Chondrocyte (in vitro differentiated cells): Measurements from ENCODE around the gene ANO3. TPM values are rescaled to one million over a fixed set of nuclear protein-coding genes. Genes with fewer than 3 reads are reported as not detected.

ENCODE experiments used
- DNase-seq: peaks from one replicate; pipeline ENCODE4 v3.0.0; 2021; ENCODE audit warnings: mixed read lengths, low spot score
- H3K27ac Mint-ChIP-seq: one replicate; pipeline ENCODE4 v1.8.0; 2021; ENCODE audit warnings: mild to moderate bottlenecking, moderate library complexity, mixed read lengths; ENCODE audit not compliant: unreplicated experiment
- H3K27me3 Mint-ChIP-seq: 2 replicates; pipeline ENCODE4 v1.8.0; 2021; ENCODE audit warnings: low read depth, mixed read lengths
- H3K36me3 Mint-ChIP-seq: 2 replicates; pipeline ENCODE4 v1.8.0; 2021; ENCODE audit warnings: low read depth, mixed read lengths
- H3K4me1 Mint-ChIP-seq: 2 replicates; pipeline ENCODE4 v1.8.0; 2021; ENCODE audit warnings: low read depth, mild to moderate bottlenecking, mixed read lengths
- H3K4me3 Mint-ChIP-seq: one replicate; pipeline ENCODE4 v1.8.0; 2021; ENCODE audit warnings: mild to moderate bottlenecking, moderate library complexity, mixed read lengths; ENCODE audit not compliant: unreplicated experiment
- H3K9me3 Mint-ChIP-seq: 2 replicates; pipeline ENCODE4 v1.8.0; 2021; ENCODE audit warnings: low read depth, mixed read lengths
- CTCF ChIP-seq: fragments of 200-600 bp; sonication (generic); IDR thresholded peaks from 2 replicates; pipeline ENCODE4 v1.5.0; 2021; ENCODE audit warnings: antibody characterized with exemption, mild to moderate bottlenecking, moderate library complexity
- total RNA-seq: library from RNA; stranded (reverse); gene quantifications from 3 replicates; pipeline ENCODE4 v1.2.1, GENCODE V29; 2021

Gene ANO3
- total RNA-seq, 1 donor from 2014 or later = 0.07 TPM

DNA sequence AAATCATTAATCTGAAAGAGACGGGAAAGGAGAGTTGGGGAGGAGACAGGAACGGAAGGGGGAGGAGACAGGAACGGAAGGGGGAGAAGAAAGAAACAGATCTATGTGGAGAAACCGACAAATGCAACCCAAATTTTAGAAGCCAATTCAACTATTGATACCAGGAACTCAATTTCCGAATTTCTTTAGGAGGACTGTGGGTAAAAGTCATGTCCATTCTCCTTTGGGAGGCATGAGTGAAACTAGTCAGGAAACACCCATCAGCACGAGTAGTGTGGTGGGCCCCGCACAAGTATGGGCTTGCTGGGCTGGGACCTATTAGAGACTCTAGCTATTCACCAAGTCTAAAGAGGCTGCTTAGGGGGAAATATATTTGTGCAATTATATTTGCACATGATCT lies 18.1 kb downstream of the ANO3 start:
- DNase-seq = no peak
- Mint-ChIP-seq H3K9me3 (no peaks in the 10 kb centered on the region), H3K4me3 (no peak overlapping the region), H3K4me1 (no peaks in the 10 kb centered on the region), H3K36me3 (no peaks in the 10 kb centered on the region), H3K27ac (no peak overlapping the region), H3K27me3 (peaks cover 5% of the 10 kb centered on the region)
- no peak for TF ChIP-seq CTCF

DNA sequence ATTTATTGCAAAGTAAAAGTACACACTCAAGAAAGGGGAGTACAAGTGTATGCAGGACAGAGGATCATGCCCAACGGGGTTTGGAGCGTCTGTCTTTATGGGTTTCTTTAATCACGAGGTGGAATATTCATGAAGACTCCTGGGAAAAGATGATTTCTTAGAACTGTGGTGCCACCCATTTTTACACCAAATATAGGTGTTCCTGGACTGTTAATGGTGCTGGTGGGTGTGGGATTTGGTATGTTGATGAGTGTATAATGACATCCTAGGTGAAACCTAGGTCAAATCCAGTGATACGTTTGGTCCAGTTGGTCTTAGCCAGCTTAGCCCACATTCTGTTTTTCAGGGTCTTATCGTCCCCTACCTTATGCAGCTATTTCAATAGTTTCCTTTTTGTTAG lies 21.1 kb downstream of the ANO3 start:
- Mint-ChIP-seq H3K4me1 (no peaks in the 10 kb centered on the region), H3K36me3 (no peaks in the 10 kb centered on the region)
- no peak for TF ChIP-seq CTCF

GRCh38 chr11:26359055-26359454 lies 27.1 kb downstream of the ANO3 start:
- Mint-ChIP-seq H3K4me3 (no peak overlapping the region), H3K36me3 (no peaks in the 10 kb centered on the region), H3K4me1 (no peaks in the 10 kb centered on the region), H3K9me3 (no peaks in the 10 kb centered on the region), H3K27me3 (peaks cover 1% of the 10 kb centered on the region), H3K27ac (no peak overlapping the region)
- no peak for DNase-seq
- TF ChIP-seq CTCF = no peak

More for the DNA sequence above, 21.1 kb downstream of the ANO3 start:
- no peak for DNase-seq
- Mint-ChIP-seq H3K27me3 (peaks cover 2% of the 10 kb centered on the region), H3K27ac (no peak overlapping the region), H3K4me3 (no peak overlapping the region), H3K9me3 (no peaks in the 10 kb centered on the region)

DNA sequence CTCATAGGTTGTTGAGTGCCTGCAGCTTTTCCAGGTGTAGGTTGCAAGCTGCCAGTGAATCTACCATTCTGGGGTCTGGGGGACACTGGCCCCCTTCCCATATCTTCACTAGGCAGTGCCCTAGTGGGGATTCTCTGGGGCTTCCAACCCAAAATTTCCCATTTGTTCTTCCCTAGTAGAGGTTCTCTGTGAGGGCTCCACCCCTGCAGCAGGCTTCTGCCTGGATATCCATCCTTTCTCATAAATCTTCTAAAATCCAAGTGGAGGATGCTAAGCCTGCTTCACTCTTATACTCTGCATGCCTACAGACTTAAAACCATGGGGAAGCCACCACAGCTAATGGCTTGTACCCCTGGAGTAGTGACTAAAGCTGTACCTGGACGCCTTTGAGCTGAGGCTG lies 33.4 kb downstream of the ANO3 start:
- TF ChIP-seq CTCF = no peak
- no peak overlapping the region for H3K4me3 Mint-ChIP-seq
- H3K36me3 Mint-ChIP-seq = peaks cover 2% of the 10 kb centered on the region
- DNase-seq = no peak
- no peaks in the 10 kb centered on the region for H3K27me3 Mint-ChIP-seq
- no peak overlapping the region for H3K27ac Mint-ChIP-seq
- no peaks in the 10 kb centered on the region for H3K4me1 Mint-ChIP-seq
- peaks cover 18% of the 10 kb centered on the region for H3K9me3 Mint-ChIP-seq

DNA sequence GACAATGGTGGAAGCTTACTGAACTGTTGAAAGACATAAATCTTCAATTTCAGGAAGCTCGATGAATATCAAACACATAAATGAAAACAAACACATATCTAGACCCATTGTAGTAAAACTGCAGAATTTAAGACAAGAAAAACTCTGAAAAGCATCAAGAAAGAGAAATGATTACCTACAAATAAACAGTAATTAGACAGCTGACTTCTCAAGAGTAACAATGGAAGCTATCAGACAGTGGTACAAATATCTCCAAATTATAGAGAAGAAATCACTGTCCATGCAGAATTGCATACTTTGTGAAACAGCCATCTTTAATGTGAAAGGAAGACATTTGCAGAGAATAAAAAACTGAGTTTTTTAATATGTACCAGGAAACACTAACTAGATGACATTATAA lies 45.7 kb downstream of the ANO3 start:
- no peak overlapping the region for H3K4me3 Mint-ChIP-seq
- no peak for TF ChIP-seq CTCF
- peaks cover 4% of the 10 kb centered on the region for H3K36me3 Mint-ChIP-seq
- H3K4me1 Mint-ChIP-seq = no peaks in the 10 kb centered on the region
- peaks cover 2% of the 10 kb centered on the region for H3K27me3 Mint-ChIP-seq
- DNase-seq = no peak
- peaks cover 32% of the 10 kb centered on the region for H3K9me3 Mint-ChIP-seq
- H3K27ac Mint-ChIP-seq = no peak overlapping the region
